ENCODE data around the gene RNF115. TPM values are rescaled to one million over a fixed set of nuclear protein-coding genes. Genes with fewer than 3 reads are reported as not detected.

RNF115 gene
- total and polyA plus RNA-seq, 2 of the 8 experiments (the other 6 are each of a cell fraction or from before 2014, with no cell fraction given) = 4.7 to 10.8 TPM

- Histone ChIP-seq H3K27ac (ENCODE audit: low read depth, low read length) (no peak overlapping the region), H3K4me3 (ENCODE audit: extremely low read depth in 1 of 4, insufficient read depth in 2 of 4, low read depth in 3 of 4, low read length in 4 of 4) (peak overlapping the region; percentile 43 to 77 (median 66)), H3K9me3 (ENCODE audit: insufficient read depth in 2 of 2, low read depth in 1 of 2, low read length in 1 of 2) (no peaks in the 10 kb centered on the region), H3K23ac (ENCODE audit: insufficient read length) (no peak overlapping the region), H2BK5ac (ENCODE audit: low read depth, low read length) (no peak overlapping the region), H3K4me1 (replicated peaks in 1 of 4; ENCODE audit: control insufficient read depth in 3 of 4, insufficient read depth in 4 of 4, low read length in 3 of 4) (peaks cover 0 to 8% (median 0%) of the 10 kb centered on the region in 4 experiments; a peak in 2 of 7 replicates), H4K20me1 (replicated peaks in 1 of 2; ENCODE audit: control insufficient read depth in 1 of 2, insufficient read depth in 2 of 2, low read length in 2 of 2) (peaks cover 2 to 4% of the 10 kb centered on the region in 2 experiments), H4K8ac (ENCODE audit: extremely low read depth, insufficient read depth, low read length) (no peak overlapping the region), H2BK15ac (ENCODE audit: low read length) (no peak overlapping the region), H2BK120ac (replicated peaks; ENCODE audit: low read depth, low read length) (no peak overlapping the region), H3K27me3 (replicated peaks in 1 of 4; ENCODE audit: control insufficient read depth in 3 of 4, extremely low read depth in 1 of 4, insufficient read depth in 3 of 4, low read length in 3 of 4) (no peaks in the 10 kb centered on the region), H3K79me1 (ENCODE audit: low read depth, low read length) (no peaks in the 10 kb centered on the region), H3K4me2 (ENCODE audit: insufficient read depth in 1 of 2, low read depth in 2 of 2, low read length in 2 of 2) (peak overlapping the region; percentile 47 to 89), H2AFZ (ENCODE audit: low read length) (peak overlapping the region; percentile 62; the same call in 1 of the 2 replicates), H4K91ac (replicated peaks; ENCODE audit: insufficient read length, low read length) (no peak overlapping the region), H4K5ac (ENCODE audit: insufficient read length, low read depth, low read length) (no peak overlapping the region), H3K14ac (ENCODE audit: insufficient read length) (no peak overlapping the region), H2AK5ac (ENCODE audit: low read depth, low read length) (no peak overlapping the region), H3K9ac (replicated peaks in 1 of 4; ENCODE audit: extremely low read depth in 1 of 4, low read depth in 3 of 4, low read length in 3 of 4) (peak overlapping the region in 3 of 4 experiments; percentile 37 to 59 (median 54); a peak in 3 of 7 replicates), H3K4ac (replicated peaks; ENCODE audit: insufficient read length, low read depth, low read length) (no peak overlapping the region), H2BK20ac (ENCODE audit: low read length) (no peak overlapping the region), H3K23me2 (ENCODE audit: low read depth, low read length) (peaks cover 3% of the 10 kb centered on the region), H3K79me2 (ENCODE audit: control insufficient read depth in 1 of 2, insufficient read depth in 2 of 2, low read length in 2 of 2) (no peaks in the 10 kb centered on the region), H3K18ac (ENCODE audit: extremely low read depth, low read length) (no peak overlapping the region), H2BK12ac (ENCODE audit: low read depth, low read length) (no peak overlapping the region), H3K36me3 (ENCODE audit: control insufficient read depth in 2 of 4, insufficient read depth in 4 of 4, low read length in 3 of 4) (peaks cover 2 to 40% (median 35%) of the 10 kb centered on the region in 4 experiments; a peak in 7 of 8 replicates), H3K56ac (replicated peaks; ENCODE audit: insufficient read length, low read depth, low read length) (no peak overlapping the region)
- ChIA-PET CTCF (ENCODE audit: partially characterized antibody) (interaction anchor here (0.9 to 9.6 kb wide), 24 partner anchors 14 to 192 kb away, joined by 3 to 214 read pairs (median 10); partner anchors contain the start of genes ANKRD35, ITGA10, LIX1L and PIAS3), POLR2A (ENCODE audit: partially characterized antibody) (interaction anchor here (0.8 to 8.2 kb wide), 12 partner anchors 9 to 206 kb away, joined by 3 to 95 read pairs (median 7); partner anchors contain the start of genes PIAS3, POLR3C and RNF115)
- DNase-seq (ENCODE audit: low read depth in 1 of 2, low spot score in 2 of 2) (peak in 1 of 2 experiments; percentile 74), FAIRE-seq (no peak)
- TF ChIP-seq CHD2 (IDR thresholded peaks at IDR 0.05; ENCODE audit: low read length) (0 out of 2 replicates have a peak, but pooled peaks have one; percentile 19), POLR2AphosphoS5 (IDR thresholded peaks at IDR 0.05; ENCODE audit: low read depth, low read length) (peak; percentile 39), CEBPB (IDR thresholded peaks at IDR 0.05; ENCODE audit: low read depth, low read length) (no peak), CTCF (IDR thresholded peaks at IDR 0.05; ENCODE audit: control extremely low read depth in 1 of 3, insufficient read depth in 1 of 3, low read depth in 1 of 3, low read length in 3 of 3) (peak; percentile 71 to 82 (median 79)), RAD21 (IDR thresholded peaks at IDR 0.05 in 1 of 2, conservative IDR thresholded peaks at IDR 0.05 in 1 of 2; ENCODE audit: low read depth in 2 of 2, low read length in 2 of 2) (peak; percentile 63 to 69), SIN3A (conservative IDR thresholded peaks at IDR 0.05 in 1 of 2, IDR thresholded peaks at IDR 0.05 in 1 of 2; ENCODE audit: low read depth in 1 of 2, low read length in 2 of 2) (0 out of 4 replicates have a peak, but pooled peaks of 1 of the 2 experiments have one; percentile 48), PHF8 (conservative IDR thresholded peaks at IDR 0.05; ENCODE audit: low read depth, low read length) (no peak), KDM5A (IDR thresholded peaks at IDR 0.05; ENCODE audit: low read length) (no peak)
- TF ChIP-seq, protein P1, sequence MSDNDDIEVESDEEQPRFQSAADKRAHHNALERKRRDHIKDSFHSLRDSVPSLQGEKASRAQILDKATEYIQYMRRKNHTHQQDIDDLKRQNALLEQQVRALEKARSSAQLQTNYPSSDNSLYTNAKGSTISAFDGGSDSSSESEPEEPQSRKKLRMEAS (IDR thresholded peaks at IDR 0.05) = peak; percentile 59; the same call in 1 of the 2 replicates
- WGBS, 2 experiments (ENCODE audit: extremely low coverage in 1 of 2, insufficient coverage in 1 of 2, insufficient read length in 1 of 2, insufficient replicate concordance in 2 of 2, low coverage in 1 of 2, low lambda C conversion rate in 2 of 2, missing lambda C conversion rate in 1 of 2) = 44% methylated on average over 2 of the region's 3 CpGs; no CpG with 5 or more reads in 1 of the 2 experiments
Measured at GRCh38 chr1:145846201-145846612, 22.3 kb upstream of the RNF115 start.

Measured in H1 (cell line).